ENCODE measurements around the gene AEN. TPM values are rescaled to one million over a fixed set of nuclear protein-coding genes. Genes with fewer than 3 reads are reported as not detected.

The AEN gene
- total RNA-seq, 1 donor from 2014 or later: 33.0 TPM

GRCh38 chr15:88651136-88651732 lies 30.1 kb downstream of the AEN start:
- Mint-ChIP-seq H3K27me3 (ENCODE audit: low read depth) (peaks cover 2% of the 10 kb centered on the region), H3K27ac (no peak overlapping the region), H3K9me3 (no peaks in the 10 kb centered on the region), H3K4me1 (peaks cover 12% of the 10 kb centered on the region), H3K4me3 (no peak overlapping the region), H3K36me3 (no peaks in the 10 kb centered on the region)
- TF ChIP-seq CTCF (IDR thresholded peaks at IDR 0.05; ENCODE audit: unreplicated experiment): no peak
- peak in 1 of 2 experiments; percentile 21 for DNase-seq (ENCODE audit: low spot score in 2 of 2, unreplicated experiment in 2 of 2)

GRCh38 chr15:88651971-88652370 lies 30.8 kb downstream of the AEN start:
- Mint-ChIP-seq H3K9me3 (no peaks in the 10 kb centered on the region), H3K4me1 (peaks cover 12% of the 10 kb centered on the region), H3K27me3 (ENCODE audit: low read depth) (peaks cover 2% of the 10 kb centered on the region), H3K27ac (no peak overlapping the region), H3K4me3 (no peak overlapping the region), H3K36me3 (no peaks in the 10 kb centered on the region)
- no peak for TF ChIP-seq CTCF (IDR thresholded peaks at IDR 0.05; ENCODE audit: unreplicated experiment)
- peak in 1 of 2 experiments; percentile 32 for DNase-seq (ENCODE audit: low spot score in 2 of 2, unreplicated experiment in 2 of 2)

- TF ChIP-seq CTCF (IDR thresholded peaks at IDR 0.05; ENCODE audit: unreplicated experiment): no peak
- Mint-ChIP-seq H3K36me3 (no peaks in the 10 kb centered on the region), H3K4me1 (peaks cover 11% of the 10 kb centered on the region), H3K27me3 (ENCODE audit: low read depth) (peaks cover 8% of the 10 kb centered on the region), H3K9me3 (no peaks in the 10 kb centered on the region), H3K4me3 (no peak overlapping the region), H3K27ac (no peak overlapping the region)
- peak in 1 of 2 experiments; percentile 20 for DNase-seq (ENCODE audit: low spot score in 2 of 2, unreplicated experiment in 2 of 2)
These were observed 31.5 kb downstream of the AEN start for GRCh38 chr15:88652456-88653199.

- peak in 1 of 2 experiments; percentile 29 for DNase-seq (ENCODE audit: low spot score in 2 of 2, unreplicated experiment in 2 of 2)
- no peak overlapping the region for H3K4me3 Mint-ChIP-seq
- H3K27ac Mint-ChIP-seq: no peak overlapping the region
- H3K9me3 Mint-ChIP-seq: no peaks in the 10 kb centered on the region
- H3K4me1 Mint-ChIP-seq: peaks cover 11% of the 10 kb centered on the region
- peaks cover 10% of the 10 kb centered on the region for H3K27me3 Mint-ChIP-seq (ENCODE audit: low read depth)
- TF ChIP-seq CTCF (IDR thresholded peaks at IDR 0.05; ENCODE audit: unreplicated experiment): no peak
- H3K36me3 Mint-ChIP-seq: no peaks in the 10 kb centered on the region
These were observed 32.3 kb downstream of the AEN start for GRCh38 chr15:88653200-88654064.

GRCh38 chr15:88654430-88655102 lies 33.4 kb downstream of the AEN start:
- DNase-seq (ENCODE audit: low spot score in 2 of 2, unreplicated experiment in 2 of 2): peak in 1 of 2 experiments; percentile 34
- TF ChIP-seq CTCF (IDR thresholded peaks at IDR 0.05; ENCODE audit: unreplicated experiment): no peak
- no peaks in the 10 kb centered on the region for H3K9me3 Mint-ChIP-seq
- H3K27me3 Mint-ChIP-seq (ENCODE audit: low read depth): peaks cover 19% of the 10 kb centered on the region
- H3K4me1 Mint-ChIP-seq: peaks cover 4% of the 10 kb centered on the region
- no peak overlapping the region for H3K27ac Mint-ChIP-seq
- H3K4me3 Mint-ChIP-seq: no peak overlapping the region
- H3K36me3 Mint-ChIP-seq: no peaks in the 10 kb centered on the region

Data from mesothelial cell of epicardium (in vitro differentiated cells).